HUES48 (cell line): ENCODE data around the gene PCP2.

Experiments
- H3K27ac ChIP-seq: one replicate; pipeline ENCODE4 v1.7.0; 2013; ENCODE audit warnings: low read depth, low read length, inconsistent platforms
- H3K27me3 ChIP-seq: 2 replicates; pipeline ENCODE4 v1.6.1; 2013; ENCODE audit warnings: mild to moderate bottlenecking, low read length; ENCODE audit not compliant: control insufficient read depth, insufficient read depth
- H3K36me3 ChIP-seq: 2 replicates; pipeline ENCODE4 v1.6.1; 2013; ENCODE audit warnings: low read length; ENCODE audit not compliant: control insufficient read depth, insufficient read depth
- H3K4me1 ChIP-seq: 2 replicates; pipeline ENCODE4 v1.6.1; 2013; ENCODE audit warnings: mild to moderate bottlenecking, low read length; ENCODE audit not compliant: control insufficient read depth, insufficient read depth
- H3K4me3 ChIP-seq: 2 replicates; pipeline ENCODE4 v1.5.1; 2013; ENCODE audit warnings: mild to moderate bottlenecking, low read depth, low read length
- H3K9ac ChIP-seq: 2 replicates; pipeline ENCODE4 v1.6.1; 2013; ENCODE audit warnings: mild to moderate bottlenecking, low read depth, low read length, moderate library complexity
- H3K9me3 ChIP-seq: 2 replicates; pipeline ENCODE4 v1.6.1; 2013; ENCODE audit warnings: low read length; ENCODE audit not compliant: control insufficient read depth, insufficient read depth

PCP2 gene

GRCh38 chr19:7633698-7634097 is at the start of gene PCP2:
Gene PCP2, minus strand, starts transcription at chr19:7633719. Its CDS starts 262 bp downstream, at chr19:7633457.
- Histone ChIP-seq H3K36me3 (0 out of 2 replicates have a peak, but pooled peaks cover 5% of the 10 kb centered on the region), H3K4me3 (no peak within 1 kb of the TSS), H3K4me1 (0 out of 2 replicates have a peak, but pooled peaks cover 4% of the 10 kb centered on the region), H3K27ac (no peak within 1 kb of the TSS), H3K27me3 (peaks cover 30% of the 10 kb centered on the region), H3K9ac (no peak within 1 kb of the TSS), H3K9me3 (no peaks in the 10 kb centered on the region)

- H3K36me3 ChIP-seq: peaks cover 12% of the 10 kb centered on the region
- peaks cover 4% of the 10 kb centered on the region; the same call in 1 of the 2 replicates for H3K4me1 ChIP-seq
- no peak overlapping the region for H3K27ac ChIP-seq
- peak overlapping the region; percentile 75; the same call in 1 of the 2 replicates for H3K4me3 ChIP-seq
- no peaks in the 10 kb centered on the region for H3K9me3 ChIP-seq
- no peak overlapping the region for H3K9ac ChIP-seq
- peaks cover 6% of the 10 kb centered on the region; the same call in 1 of the 2 replicates for H3K27me3 ChIP-seq
Measured at GRCh38 chr19:7682175-7682855, 48.8 kb upstream of the PCP2 start.

- no peak overlapping the region for H3K27ac ChIP-seq
- H3K4me3 ChIP-seq: peak overlapping the region; percentile 75
- peaks cover 4% of the 10 kb centered on the region; the same call in 1 of the 2 replicates for H3K4me1 ChIP-seq
- H3K9me3 ChIP-seq: no peaks in the 10 kb centered on the region
- peaks cover 12% of the 10 kb centered on the region for H3K36me3 ChIP-seq
- no peak overlapping the region for H3K9ac ChIP-seq
- H3K27me3 ChIP-seq: peaks cover 10% of the 10 kb centered on the region
Measured at GRCh38 chr19:7681340-7682174, 48.0 kb upstream of the PCP2 start.

- Histone ChIP-seq H3K4me1 (peaks cover 4% of the 10 kb centered on the region; the same call in 1 of the 2 replicates), H3K4me3 (peak within 1 kb of the TSS; percentile 75), H3K27ac (peak within 1 kb of the TSS; percentile 50), H3K36me3 (peaks cover 12% of the 10 kb centered on the region), H3K9ac (no peak within 1 kb of the TSS), H3K9me3 (no peaks in the 10 kb centered on the region), H3K27me3 (peaks cover 12% of the 10 kb centered on the region)
Measured at GRCh38 chr19:7680606-7681339, 47.3 kb upstream of the PCP2 start, which contains the start of gene TRAPPC5. Gene TRAPPC5, plus strand, starts transcription at chr19:7680833. Its CDS starts 1,421 bp downstream, at chr19:7682254.

GRCh38 chr19:7679771-7680605 is 46.5 kb upstream of the PCP2 start:
- Histone ChIP-seq H3K4me1 (no peaks in the 10 kb centered on the region; the same call in 1 of the 2 replicates), H3K4me3 (peak overlapping the region; percentile 75), H3K9ac (no peak overlapping the region), H3K27me3 (peaks cover 12% of the 10 kb centered on the region), H3K27ac (no peak overlapping the region), H3K9me3 (no peaks in the 10 kb centered on the region), H3K36me3 (peaks cover 12% of the 10 kb centered on the region)

GRCh38 chr19:7678971-7679751 is 45.6 kb upstream of the PCP2 start:
- Histone ChIP-seq H3K4me3 (no peak overlapping the region), H3K27ac (no peak overlapping the region), H3K9ac (no peak overlapping the region), H3K36me3 (peaks cover 12% of the 10 kb centered on the region), H3K4me1 (no peaks in the 10 kb centered on the region; the same call in 1 of the 2 replicates), H3K9me3 (no peaks in the 10 kb centered on the region), H3K27me3 (peaks cover 12% of the 10 kb centered on the region)

GRCh38 chr19:7677669-7678311 is 44.3 kb upstream of the PCP2 start:
- no peak overlapping the region for H3K27ac ChIP-seq
- H3K4me1 ChIP-seq: no peaks in the 10 kb centered on the region; the same call in 1 of the 2 replicates
- H3K4me3 ChIP-seq: no peak overlapping the region
- H3K27me3 ChIP-seq: peaks cover 15% of the 10 kb centered on the region
- H3K36me3 ChIP-seq: peaks cover 6% of the 10 kb centered on the region
- H3K9ac ChIP-seq: no peak overlapping the region
- H3K9me3 ChIP-seq: no peaks in the 10 kb centered on the region

GRCh38 chr19:7676854-7677253 is 43.3 kb upstream of the PCP2 start, which contains the start of gene MCEMP1:
Gene MCEMP1, plus strand, starts transcription at chr19:7677090. Its CDS starts 31 bp downstream, at chr19:7677121.
- H3K36me3 ChIP-seq: no peaks in the 10 kb centered on the region
- no peak within 1 kb of the TSS for H3K27ac ChIP-seq
- peaks cover 23% of the 10 kb centered on the region for H3K27me3 ChIP-seq
- H3K4me3 ChIP-seq: no peak within 1 kb of the TSS
- H3K4me1 ChIP-seq: no peaks in the 10 kb centered on the region; the same call in 1 of the 2 replicates
- H3K9ac ChIP-seq: no peak within 1 kb of the TSS
- H3K9me3 ChIP-seq: no peaks in the 10 kb centered on the region

GRCh38 chr19:7676376-7676775 is 42.9 kb upstream of the PCP2 start:
- Histone ChIP-seq H3K27me3 (peaks cover 25% of the 10 kb centered on the region), H3K4me1 (no peaks in the 10 kb centered on the region), H3K9me3 (no peaks in the 10 kb centered on the region), H3K27ac (no peak overlapping the region), H3K4me3 (no peak overlapping the region), H3K36me3 (no peaks in the 10 kb centered on the region), H3K9ac (no peak overlapping the region)
